ENCODE measurements around the gene NRAS.

Gene NRAS

GRCh38 chr1:114723915-114724314 lies 7.3 kb upstream of the NRAS start:
- DNase-seq, result no peak

GRCh38 chr1:114723457-114723856 lies 6.9 kb upstream of the NRAS start:
- no peak for DNase-seq

- DNase-seq, result no peak
These were observed 3.9 kb upstream of the NRAS start for GRCh38 chr1:114720492-114720891.

GRCh38 chr1:114719424-114719787 lies 2.8 kb upstream of the NRAS start:
- no peak for DNase-seq

GRCh38 chr1:114718661-114719423 lies 2.3 kb upstream of the NRAS start:
- peak; percentile 15 for DNase-seq

- DNase-seq, result no peak
These were observed 643 bp downstream of the NRAS start for GRCh38 chr1:114715952-114716303.

- DNase-seq, result no peak
These were observed 3.6 kb downstream of the NRAS start for GRCh38 chr1:114712977-114713376.

- no peak for DNase-seq
These were observed 6.2 kb downstream of the NRAS start for GRCh38 chr1:114710360-114710759.

GRCh38 chr1:114707604-114708003 lies 9.0 kb downstream of the NRAS start:
- no peak for DNase-seq

GRCh38 chr1:114703242-114703641 lies 13.3 kb downstream of the NRAS start:
- no peak for DNase-seq

- DNase-seq, result no peak
These were observed 13.8 kb downstream of the NRAS start for GRCh38 chr1:114702737-114703136.

- no peak for DNase-seq
These were observed 14.6 kb downstream of the NRAS start for GRCh38 chr1:114701931-114702330.

GRCh38 chr1:114700036-114700600 lies 16.5 kb downstream of the NRAS start:
- DNase-seq, result no peak

- DNase-seq, result no peak
These were observed 19.8 kb downstream of the NRAS start for GRCh38 chr1:114696810-114697209.

- no peak for DNase-seq
These were observed 21.0 kb downstream of the NRAS start, which contains the start of gene AMPD1 for GRCh38 chr1:114695430-114696058. AMPD1 (minus strand) TSS chr1:114695546; CDS start chr1:114695471, 75 bp downstream.

- no peak for DNase-seq
These were observed 21.8 kb downstream of the NRAS start for GRCh38 chr1:114694540-114695310.

- DNase-seq, result no peak
These were observed 23.6 kb downstream of the NRAS start for GRCh38 chr1:114692947-114693346.

- DNase-seq, result no peak
These were observed 25.5 kb downstream of the NRAS start for GRCh38 chr1:114691061-114691460.

- no peak for DNase-seq
These were observed 26.4 kb downstream of the NRAS start for GRCh38 chr1:114690148-114690547.

GRCh38 chr1:114688526-114688925 lies 28.0 kb downstream of the NRAS start:
- no peak for DNase-seq

GRCh38 chr1:114685851-114686250 lies 30.7 kb downstream of the NRAS start:
- no peak for DNase-seq

GRCh38 chr1:114677691-114678090 lies 38.9 kb downstream of the NRAS start:
- DNase-seq, result no peak

GRCh38 chr1:114676115-114676514 lies 40.5 kb downstream of the NRAS start:
- DNase-seq, result no peak

GRCh38 chr1:114671939-114672275 lies 44.7 kb downstream of the NRAS start:
- no peak for DNase-seq

Data from activated naive CD4-positive, alpha-beta T cell treated with anti-CD3 and anti-CD28 coated beads, Interleukin-2, amount 50 U/mL, for 16 hours (primary cell).